Measurements from ENCODE around the gene MOB2. TPM values are rescaled to one million over a fixed set of nuclear protein-coding genes. Genes with fewer than 3 reads are reported as not detected.

MOB2 gene
- total and polyA plus RNA-seq, 4 donors, result 8.3 to 18.5 (median 14.8) TPM

DNA sequence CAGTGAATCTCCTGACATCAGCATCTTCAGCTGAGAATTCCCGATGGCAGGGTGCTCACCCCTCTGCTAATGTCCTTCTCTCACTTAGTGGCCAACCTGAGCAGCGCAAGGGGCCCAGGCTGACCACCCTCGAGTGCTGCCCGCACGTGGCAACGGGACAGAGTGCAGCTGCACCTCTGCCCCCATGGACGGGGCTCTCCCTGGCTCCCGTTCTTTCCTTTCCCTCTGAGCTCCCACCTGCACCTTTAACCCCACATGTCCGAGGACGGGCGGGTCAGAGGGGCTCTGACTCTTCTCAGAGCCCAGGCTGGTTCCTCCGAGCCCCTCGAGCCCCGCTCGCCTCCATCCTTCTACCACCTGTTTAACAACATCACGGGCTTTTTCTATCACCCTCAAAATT, 19.8 kb downstream of the MOB2 start:
- no peak for TF ChIP-seq NR2F2 (IDR thresholded peaks at IDR 0.05)
- TF ChIP-seq, protein P1, sequence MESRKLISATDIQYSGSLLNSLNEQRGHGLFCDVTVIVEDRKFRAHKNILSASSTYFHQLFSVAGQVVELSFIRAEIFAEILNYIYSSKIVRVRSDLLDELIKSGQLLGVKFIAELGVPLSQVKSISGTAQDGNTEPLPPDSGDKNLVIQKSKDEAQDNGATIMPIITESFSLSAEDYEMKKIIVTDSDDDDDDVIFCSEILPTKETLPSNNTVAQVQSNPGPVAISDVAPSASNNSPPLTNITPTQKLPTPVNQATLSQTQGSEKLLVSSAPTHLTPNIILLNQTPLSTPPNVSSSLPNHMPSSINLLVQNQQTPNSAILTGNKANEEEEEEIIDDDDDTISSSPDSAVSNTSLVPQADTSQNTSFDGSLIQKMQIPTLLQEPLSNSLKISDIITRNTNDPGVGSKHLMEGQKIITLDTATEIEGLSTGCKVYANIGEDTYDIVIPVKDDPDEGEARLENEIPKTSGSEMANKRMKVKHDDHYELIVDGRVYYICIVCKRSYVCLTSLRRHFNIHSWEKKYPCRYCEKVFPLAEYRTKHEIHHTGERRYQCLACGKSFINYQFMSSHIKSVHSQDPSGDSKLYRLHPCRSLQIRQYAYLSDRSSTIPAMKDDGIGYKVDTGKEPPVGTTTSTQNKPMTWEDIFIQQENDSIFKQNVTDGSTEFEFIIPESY (IDR thresholded peaks at IDR 0.05), result no peak
- no peak for TF ChIP-seq HNF4G (IDR thresholded peaks at IDR 0.05)
- TF ChIP-seq RAD21 (IDR thresholded peaks at IDR 0.05), result no peak
- no peak for TF ChIP-seq JUND (IDR thresholded peaks at IDR 0.05)
- TF ChIP-seq, protein P2, sequence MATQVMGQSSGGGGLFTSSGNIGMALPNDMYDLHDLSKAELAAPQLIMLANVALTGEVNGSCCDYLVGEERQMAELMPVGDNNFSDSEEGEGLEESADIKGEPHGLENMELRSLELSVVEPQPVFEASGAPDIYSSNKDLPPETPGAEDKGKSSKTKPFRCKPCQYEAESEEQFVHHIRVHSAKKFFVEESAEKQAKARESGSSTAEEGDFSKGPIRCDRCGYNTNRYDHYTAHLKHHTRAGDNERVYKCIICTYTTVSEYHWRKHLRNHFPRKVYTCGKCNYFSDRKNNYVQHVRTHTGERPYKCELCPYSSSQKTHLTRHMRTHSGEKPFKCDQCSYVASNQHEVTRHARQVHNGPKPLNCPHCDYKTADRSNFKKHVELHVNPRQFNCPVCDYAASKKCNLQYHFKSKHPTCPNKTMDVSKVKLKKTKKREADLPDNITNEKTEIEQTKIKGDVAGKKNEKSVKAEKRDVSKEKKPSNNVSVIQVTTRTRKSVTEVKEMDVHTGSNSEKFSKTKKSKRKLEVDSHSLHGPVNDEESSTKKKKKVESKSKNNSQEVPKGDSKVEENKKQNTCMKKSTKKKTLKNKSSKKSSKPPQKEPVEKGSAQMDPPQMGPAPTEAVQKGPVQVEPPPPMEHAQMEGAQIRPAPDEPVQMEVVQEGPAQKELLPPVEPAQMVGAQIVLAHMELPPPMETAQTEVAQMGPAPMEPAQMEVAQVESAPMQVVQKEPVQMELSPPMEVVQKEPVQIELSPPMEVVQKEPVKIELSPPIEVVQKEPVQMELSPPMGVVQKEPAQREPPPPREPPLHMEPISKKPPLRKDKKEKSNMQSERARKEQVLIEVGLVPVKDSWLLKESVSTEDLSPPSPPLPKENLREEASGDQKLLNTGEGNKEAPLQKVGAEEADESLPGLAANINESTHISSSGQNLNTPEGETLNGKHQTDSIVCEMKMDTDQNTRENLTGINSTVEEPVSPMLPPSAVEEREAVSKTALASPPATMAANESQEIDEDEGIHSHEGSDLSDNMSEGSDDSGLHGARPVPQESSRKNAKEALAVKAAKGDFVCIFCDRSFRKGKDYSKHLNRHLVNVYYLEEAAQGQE (IDR thresholded peaks at IDR 0.05), result no peak
- TF ChIP-seq SP1 (IDR thresholded peaks at IDR 0.05), result no peak
- no peak for TF ChIP-seq GABPA (IDR thresholded peaks at IDR 0.05 in 1 of 2, conservative IDR thresholded peaks at IDR 0.05 in 1 of 2)
- TF ChIP-seq, protein P3, sequence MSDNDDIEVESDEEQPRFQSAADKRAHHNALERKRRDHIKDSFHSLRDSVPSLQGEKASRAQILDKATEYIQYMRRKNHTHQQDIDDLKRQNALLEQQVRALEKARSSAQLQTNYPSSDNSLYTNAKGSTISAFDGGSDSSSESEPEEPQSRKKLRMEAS (IDR thresholded peaks at IDR 0.05), result no peak
- TF ChIP-seq YY1 (IDR thresholded peaks at IDR 0.05), result no peak
- no peak for TF ChIP-seq EGR1 (IDR thresholded peaks at IDR 0.05; ENCODE audit: low read depth in 2 of 2)
- no peak for TF ChIP-seq FOXA1 (IDR thresholded peaks at IDR 0.05)
- TF ChIP-seq, protein P4, sequence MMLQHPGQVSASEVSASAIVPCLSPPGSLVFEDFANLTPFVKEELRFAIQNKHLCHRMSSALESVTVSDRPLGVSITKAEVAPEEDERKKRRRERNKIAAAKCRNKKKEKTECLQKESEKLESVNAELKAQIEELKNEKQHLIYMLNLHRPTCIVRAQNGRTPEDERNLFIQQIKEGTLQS (IDR thresholded peaks at IDR 0.05), result no peak
- no peak for TF ChIP-seq FOXA2 (IDR thresholded peaks at IDR 0.05)
- TF ChIP-seq TAF1 (conservative IDR thresholded peaks at IDR 0.05), result no peak
- TF ChIP-seq RXRA (IDR thresholded peaks at IDR 0.05), result no peak
- no peak for TF ChIP-seq HNF4A (conservative IDR thresholded peaks at IDR 0.05)
- TF ChIP-seq, protein P5, sequence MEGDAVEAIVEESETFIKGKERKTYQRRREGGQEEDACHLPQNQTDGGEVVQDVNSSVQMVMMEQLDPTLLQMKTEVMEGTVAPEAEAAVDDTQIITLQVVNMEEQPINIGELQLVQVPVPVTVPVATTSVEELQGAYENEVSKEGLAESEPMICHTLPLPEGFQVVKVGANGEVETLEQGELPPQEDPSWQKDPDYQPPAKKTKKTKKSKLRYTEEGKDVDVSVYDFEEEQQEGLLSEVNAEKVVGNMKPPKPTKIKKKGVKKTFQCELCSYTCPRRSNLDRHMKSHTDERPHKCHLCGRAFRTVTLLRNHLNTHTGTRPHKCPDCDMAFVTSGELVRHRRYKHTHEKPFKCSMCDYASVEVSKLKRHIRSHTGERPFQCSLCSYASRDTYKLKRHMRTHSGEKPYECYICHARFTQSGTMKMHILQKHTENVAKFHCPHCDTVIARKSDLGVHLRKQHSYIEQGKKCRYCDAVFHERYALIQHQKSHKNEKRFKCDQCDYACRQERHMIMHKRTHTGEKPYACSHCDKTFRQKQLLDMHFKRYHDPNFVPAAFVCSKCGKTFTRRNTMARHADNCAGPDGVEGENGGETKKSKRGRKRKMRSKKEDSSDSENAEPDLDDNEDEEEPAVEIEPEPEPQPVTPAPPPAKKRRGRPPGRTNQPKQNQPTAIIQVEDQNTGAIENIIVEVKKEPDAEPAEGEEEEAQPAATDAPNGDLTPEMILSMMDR (IDR thresholded peaks at IDR 0.05; ENCODE audit: low read depth, low read length, missing input control), result no peak

More for the DNA sequence above, 19.8 kb downstream of the MOB2 start:
- Histone ChIP-seq H3K9ac (ENCODE audit: low read depth in 1 of 2, low read length in 2 of 2) (no peak overlapping the region), H3K36me3 (ENCODE audit: control insufficient read depth in 4 of 4, insufficient read depth in 3 of 4, low read depth in 1 of 4, low read length in 3 of 4) (peaks cover 0 to 22% (median 3%) of the 10 kb centered on the region in 4 donors), H3K27me3 (ENCODE audit: control insufficient read depth in 4 of 4, insufficient read depth in 4 of 4, low read length in 3 of 4) (no peaks in the 10 kb centered on the region), H3K4me1 (ENCODE audit: control insufficient read depth in 4 of 4, insufficient read depth in 4 of 4, low read length in 3 of 4) (no peaks in the 10 kb centered on the region), H3K9me3 (ENCODE audit: control insufficient read depth in 4 of 4, low read length in 3 of 4) (no peaks in the 10 kb centered on the region), H3K4me3 (ENCODE audit: low read depth in 1 of 3, low read length in 3 of 3) (no peak overlapping the region), H3K27ac (ENCODE audit: low read depth in 1 of 2, low read length in 2 of 2) (no peak overlapping the region)
- DNase-seq (ENCODE audit: low spot score), result no peak
- 93% methylated on average over 16 of the region's 16 CpGs for WGBS

Measured in liver (tissue), 9 donors.